HG02571 (cell line): Measurements from ENCODE around the gene SYT9.

ENCODE experiments used
- ATAC-seq: cut with Tn5 transposase; IDR thresholded peaks from one replicate; pipeline ENCODE4 v1.9.1; 2021; ENCODE audit warnings: mild to moderate bottlenecking, moderate library complexity; ENCODE audit not compliant: unreplicated experiment

Gene SYT9, protein sequence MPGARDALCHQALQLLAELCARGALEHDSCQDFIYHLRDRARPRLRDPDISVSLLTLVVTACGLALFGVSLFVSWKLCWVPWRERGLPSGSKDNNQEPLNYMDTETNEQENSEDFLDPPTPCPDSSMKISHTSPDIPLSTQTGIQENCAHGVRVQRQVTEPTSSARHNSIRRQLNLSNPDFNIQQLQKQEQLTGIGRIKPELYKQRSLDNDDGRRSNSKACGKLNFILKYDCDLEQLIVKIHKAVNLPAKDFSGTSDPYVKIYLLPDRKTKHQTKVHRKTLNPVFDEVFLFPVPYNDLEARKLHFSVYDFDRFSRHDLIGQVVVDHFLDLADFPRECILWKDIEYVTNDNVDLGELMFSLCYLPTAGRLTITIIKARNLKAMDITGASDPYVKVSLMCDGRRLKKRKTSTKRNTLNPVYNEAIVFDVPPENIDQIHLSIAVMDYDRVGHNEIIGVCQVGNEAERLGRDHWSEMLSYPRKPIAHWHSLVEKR

GRCh38 chr11:7251836-7252682 lies at the start of gene SYT9:
TSS of gene SYT9 (plus strand) at chr11:7251904. CDS start at chr11:7252187, 283 bp downstream.
- no peak for ATAC-seq

- ATAC-seq: no peak
Measured at GRCh38 chr11:7202412-7202811, 49.3 kb upstream of the SYT9 start.

DNA sequence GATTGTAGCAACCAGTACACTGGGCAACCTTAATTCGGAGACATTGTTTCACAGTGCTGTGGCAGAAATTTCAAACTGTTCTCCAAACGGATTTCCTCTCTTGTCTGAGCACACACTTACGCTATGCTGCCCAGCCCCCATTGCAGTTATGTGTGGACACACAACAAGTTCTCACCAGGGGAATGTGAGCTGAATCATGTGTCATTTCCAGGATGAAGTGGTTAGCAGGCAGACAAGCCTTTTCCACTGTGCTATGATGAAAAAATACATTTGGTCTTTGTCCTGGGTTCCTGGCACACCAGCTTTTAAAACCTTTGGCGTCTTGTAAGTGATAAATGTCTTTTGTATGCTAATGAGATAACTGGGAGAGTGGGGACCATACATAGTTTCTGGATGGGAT lies 46.9 kb upstream of the SYT9 start:
- ATAC-seq: no peak

DNA sequence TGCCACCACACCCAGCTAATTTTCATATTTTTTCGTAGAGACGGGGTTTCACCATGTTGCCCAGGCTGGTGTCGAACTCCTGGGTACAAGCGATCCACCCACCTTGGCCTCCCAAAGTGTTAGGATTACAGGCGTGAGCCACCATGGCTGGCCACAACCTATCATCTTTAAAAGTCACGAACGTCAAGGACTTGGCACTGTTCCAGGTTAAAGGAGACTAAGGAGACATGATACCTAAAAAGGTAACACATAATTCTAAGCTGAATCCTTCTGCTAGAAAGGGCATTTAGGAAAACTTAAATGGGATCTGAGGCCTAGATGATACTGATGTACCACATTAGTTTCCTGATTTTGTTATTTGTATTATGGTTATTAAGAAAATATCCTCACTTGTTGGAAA lies 43.3 kb upstream of the SYT9 start:
- ATAC-seq: no peak

- no peak for ATAC-seq
Measured at GRCh38 chr11:7219491-7219890, 32.2 kb upstream of the SYT9 start.

DNA sequence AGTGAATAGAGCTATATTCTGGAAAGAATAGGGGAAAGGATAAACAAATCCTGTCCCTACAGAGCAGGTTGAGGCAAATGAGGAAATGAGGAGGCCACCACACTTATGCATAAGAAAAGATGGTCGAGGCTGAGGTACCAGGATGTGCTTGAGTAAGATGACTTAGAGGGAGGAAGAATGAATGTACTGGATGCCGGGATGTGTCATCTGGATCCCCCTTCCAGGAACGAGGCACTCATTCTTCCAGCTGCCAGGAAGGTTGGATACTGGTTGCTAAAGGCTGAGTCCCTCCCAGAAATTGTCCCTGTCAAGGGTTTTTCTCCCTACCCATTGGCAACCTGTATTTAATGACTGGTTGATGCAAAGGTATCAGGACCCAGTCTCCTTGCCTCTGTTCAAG lies 31.1 kb upstream of the SYT9 start:
- ATAC-seq: no peak

- no peak for ATAC-seq
Measured at GRCh38 chr11:7222619-7223018, 29.1 kb upstream of the SYT9 start.

DNA sequence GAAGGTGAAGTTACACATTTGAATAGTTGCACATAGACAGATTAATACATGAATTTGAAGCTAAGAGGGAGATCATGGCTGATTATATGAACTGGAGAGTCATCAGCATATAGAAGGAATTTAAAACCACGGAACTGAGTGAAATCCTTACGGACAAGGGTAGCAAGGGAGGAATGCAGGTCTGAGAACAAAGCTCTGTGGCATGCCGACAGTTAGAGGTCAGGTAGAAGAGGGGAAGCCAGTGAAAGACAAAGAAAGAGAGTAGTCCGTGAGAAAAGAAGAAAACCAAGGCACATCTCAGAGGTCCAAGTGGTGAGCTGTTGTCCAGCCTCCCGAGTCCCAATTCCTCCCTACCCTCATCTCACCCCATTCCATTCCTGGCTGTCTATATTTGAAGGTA lies 11.8 kb upstream of the SYT9 start:
- no peak for ATAC-seq

DNA sequence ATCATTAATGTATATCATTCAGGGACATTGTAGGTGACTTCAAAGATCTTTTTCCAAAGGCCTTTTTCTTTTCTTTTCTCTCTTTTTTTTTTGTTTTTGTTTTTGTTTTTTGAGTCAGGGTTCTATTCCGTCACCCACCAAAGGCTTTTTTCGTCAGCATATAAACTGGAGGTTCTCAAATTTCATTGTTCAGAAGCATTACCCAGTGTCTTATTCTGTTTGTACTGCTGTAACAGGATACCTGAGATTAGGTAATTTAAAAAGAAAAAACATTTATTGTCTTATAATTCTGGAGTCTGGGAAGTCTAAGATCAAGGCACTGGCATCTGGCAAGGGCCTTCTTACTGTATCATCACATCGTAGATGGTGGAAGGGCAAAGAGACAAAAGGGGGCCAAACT lies 6.4 kb upstream of the SYT9 start:
- no peak for ATAC-seq

GRCh38 chr11:7246179-7246578 lies 5.5 kb upstream of the SYT9 start:
- ATAC-seq: no peak

- ATAC-seq: no peak
Measured at GRCh38 chr11:7250166-7250565, 1.5 kb upstream of the SYT9 start.

DNA sequence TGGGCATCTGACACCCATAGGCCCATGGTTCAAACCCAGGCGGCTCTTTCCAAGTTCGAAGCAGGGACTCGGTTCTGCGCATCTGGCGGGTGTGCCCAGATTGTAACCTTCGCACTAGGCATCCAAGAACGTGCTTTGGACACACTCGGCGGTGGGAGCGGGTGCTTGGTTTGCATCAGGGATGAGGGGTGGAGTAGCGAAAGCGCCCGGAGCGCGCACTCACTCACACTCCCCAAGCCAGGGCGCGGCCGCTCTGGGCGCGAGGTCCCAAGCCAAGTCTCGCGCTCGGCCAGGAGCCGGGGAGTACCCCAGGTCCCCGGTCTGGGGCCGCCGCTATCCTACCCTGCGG lies 243 bp upstream of the SYT9 start:
- ATAC-seq: no peak

DNA sequence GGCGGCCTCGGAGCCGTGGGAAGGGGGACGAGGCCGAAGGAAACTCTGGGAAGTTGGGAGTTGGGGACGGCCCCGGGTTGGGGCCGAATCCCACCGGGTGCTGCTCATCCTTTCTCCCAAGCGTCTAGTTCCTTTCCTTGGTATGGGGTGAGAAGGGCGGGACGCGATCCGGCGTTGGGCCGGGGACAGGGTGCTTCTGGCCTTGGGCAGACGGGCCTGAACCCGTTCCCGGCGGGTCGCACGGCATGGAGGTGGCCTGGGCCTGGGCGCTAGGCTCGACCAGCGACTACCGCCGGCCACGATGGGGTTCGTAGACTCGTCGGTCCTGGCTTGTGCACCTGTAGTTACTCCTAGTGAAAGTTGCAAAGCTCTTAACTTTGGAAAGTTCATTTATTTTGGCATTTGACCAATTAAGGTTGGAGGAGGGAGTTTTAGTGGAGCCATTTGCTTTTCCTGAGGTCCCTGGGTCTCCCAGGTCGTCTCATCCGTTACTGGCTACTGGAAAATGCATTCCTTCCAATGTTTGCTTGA lies 1.0 kb downstream of the SYT9 start:
- ATAC-seq: no peak

DNA sequence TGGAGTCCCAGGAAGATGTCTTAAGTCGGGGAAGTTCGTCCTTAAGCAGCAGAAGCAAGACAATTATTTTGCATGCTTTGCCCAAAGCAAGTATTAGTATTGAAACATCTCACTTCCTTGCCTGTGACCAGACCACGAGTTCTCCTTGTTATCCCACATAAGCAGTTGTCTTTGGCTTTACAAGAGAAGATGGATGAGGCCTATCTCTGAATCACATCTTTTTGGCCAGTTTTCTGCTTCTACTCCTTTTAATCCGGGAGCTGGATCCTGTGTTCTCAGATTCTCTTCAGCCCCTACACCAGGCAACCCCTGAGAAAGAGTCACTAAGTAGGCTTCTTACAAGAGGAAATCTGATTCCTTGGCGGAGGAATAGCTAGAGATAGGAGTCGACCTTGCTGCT lies 2.1 kb downstream of the SYT9 start:
- ATAC-seq: no peak

- no peak for ATAC-seq
Measured at GRCh38 chr11:7254731-7255291, 3.1 kb downstream of the SYT9 start.

GRCh38 chr11:7256943-7257342 lies 5.2 kb downstream of the SYT9 start:
- ATAC-seq: no peak

- ATAC-seq: no peak
Measured at GRCh38 chr11:7257724-7258123, 6.0 kb downstream of the SYT9 start.

DNA sequence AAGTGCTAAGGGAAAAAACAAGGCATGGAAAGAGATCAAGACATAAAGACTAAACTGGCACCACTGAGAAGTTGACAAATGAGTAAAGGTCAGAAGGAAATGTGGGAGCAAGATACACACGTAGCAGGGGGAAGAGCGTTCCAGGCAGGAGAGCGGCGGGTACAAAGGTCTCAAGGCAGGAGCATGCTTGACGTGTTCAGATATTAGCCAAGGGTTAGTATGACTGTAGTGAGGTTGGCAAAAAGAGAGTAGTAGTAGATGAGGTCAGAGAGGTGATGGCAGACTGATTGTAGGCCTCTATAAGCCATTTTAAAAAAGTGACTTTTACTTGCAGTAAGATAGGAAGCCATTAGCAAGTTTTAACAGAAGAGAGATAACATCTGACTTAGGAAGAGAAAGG lies 9.9 kb downstream of the SYT9 start:
- ATAC-seq: no peak

DNA sequence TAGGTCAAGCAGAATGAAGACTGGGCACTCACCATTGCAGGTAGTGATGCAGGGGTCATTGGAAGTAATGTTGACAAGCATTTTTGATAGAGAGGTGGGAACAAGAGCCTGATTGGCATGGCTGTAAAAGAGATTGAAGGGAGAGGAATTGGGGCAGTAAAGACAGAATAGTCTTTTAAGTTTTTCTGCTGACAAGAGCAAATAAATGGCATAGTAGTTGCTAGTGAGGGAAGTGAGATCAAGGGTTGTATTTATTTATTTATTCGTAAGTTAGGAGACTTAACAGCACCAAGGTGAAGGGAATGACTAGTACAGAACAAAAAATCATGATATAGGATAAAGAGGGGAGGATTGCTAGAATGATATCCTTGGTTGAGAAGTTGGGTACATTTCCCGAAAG lies 11.0 kb downstream of the SYT9 start:
- no peak for ATAC-seq

- ATAC-seq: no peak
Measured at GRCh38 chr11:7263842-7264241, 12.1 kb downstream of the SYT9 start.

- no peak for ATAC-seq
Measured at GRCh38 chr11:7268758-7269157, 17.1 kb downstream of the SYT9 start.
